A673 (cell line): ENCODE results near the gene RALBP1.

Source experiments
- CTCF ChIP-seq: fragments of 300-800, 200-600 bp; sonication (generic); conservative IDR thresholded peaks from 2 replicates; pipeline ENCODE4 v1.5.1; 2017; ENCODE audit warnings: low read depth, mild to moderate bottlenecking, antibody characterized with exemption, low read length, moderate library complexity, mixed read lengths
- EZH2 ChIP-seq: fragments of 200-600 bp; sonication (generic); IDR thresholded peaks from 2 replicates; pipeline ENCODE4 v1.6.1; 2017; ENCODE audit warnings: borderline replicate concordance, low read depth, mild to moderate bottlenecking, mixed read lengths, antibody characterized with exemption, low read length; ENCODE audit not compliant: poor library complexity, severe bottlenecking

- TF ChIP-seq EZH2 (no peak), CTCF (no peak)
Measured at GRCh38 chr18:9478545-9478944, 3.2 kb downstream of the RALBP1 start.
